Fibroblast of lung (primary cell): Measurements from ENCODE around the gene VDAC2. TPM values are rescaled to one million over a fixed set of nuclear protein-coding genes. Genes with fewer than 3 reads are reported as not detected.

ENCODE experiments used
- DNase-seq, 2 donors: peaks; one replicate each; pipeline versions ENCODE4 v3.0.0 to v3.0.0-alpha.2; 2010; ENCODE audit warnings: low read depth in 2 of 2
- H2AFZ ChIP-seq: 2 replicates; pipeline ENCODE4 v1.5.1; 2012; ENCODE audit warnings: low read length, control low read depth, inconsistent platforms
- H3K27ac ChIP-seq: 2 replicates; pipeline ENCODE4 v1.5.1; 2011; ENCODE audit warnings: low read length, control low read depth; ENCODE audit not compliant: insufficient read depth
- H3K27me3 ChIP-seq: 2 replicates; pipeline ENCODE4 v1.5.1; 2011; ENCODE audit warnings: mild to moderate bottlenecking, low read length; ENCODE audit not compliant: control insufficient read depth, insufficient read depth
- H3K36me3 ChIP-seq: 2 replicates; pipeline ENCODE4 v1.5.1; 2011; ENCODE audit warnings: low read length; ENCODE audit not compliant: control insufficient read depth, insufficient read depth
- H3K4me1 ChIP-seq: 2 replicates; pipeline ENCODE4 v1.5.1; 2011; ENCODE audit warnings: low read length; ENCODE audit not compliant: control insufficient read depth, insufficient read depth; ENCODE audit errors: extremely low read depth
- H3K4me2 ChIP-seq: 2 replicates; pipeline ENCODE4 v1.5.1; 2011; ENCODE audit warnings: low read length, control low read depth; ENCODE audit not compliant: insufficient read depth; ENCODE audit errors: extremely low read depth
- H3K4me3 ChIP-seq, 4 experiments: fragments of 200-600 bp in 1 of 4; sonication (generic) in 1 of 4; replicated peaks in 1 of 4; 2 replicates each; pipeline ENCODE4 v1.5.1; 2011 to 2016; ENCODE audit warnings: low read length in 4 of 4, low read depth in 3 of 4, mild to moderate bottlenecking in 3 of 4, control low read depth in 2 of 4, inconsistent platforms in 1 of 4, mixed read lengths in 1 of 4; ENCODE audit not compliant: insufficient read depth in 1 of 4; ENCODE audit errors: control extremely low read depth in 1 of 4
- H3K79me2 ChIP-seq: 2 replicates; pipeline ENCODE4 v1.5.1; 2012; ENCODE audit warnings: mild to moderate bottlenecking, low read length, inconsistent platforms; ENCODE audit not compliant: control insufficient read depth, insufficient read depth
- H3K9ac ChIP-seq: 2 replicates; pipeline ENCODE4 v1.5.1; 2011; ENCODE audit warnings: mild to moderate bottlenecking, low read length, control low read depth; ENCODE audit not compliant: insufficient read depth
- H3K9me3 ChIP-seq: 2 replicates; pipeline ENCODE4 v1.5.1; 2012; ENCODE audit warnings: low read depth, low read length; ENCODE audit not compliant: control insufficient read depth, insufficient read depth
- H4K20me1 ChIP-seq: 2 replicates; pipeline ENCODE4 v1.5.1; 2011; ENCODE audit warnings: low read length; ENCODE audit not compliant: control insufficient read depth, insufficient read depth; ENCODE audit errors: extremely low read depth
- EZH2 ChIP-seq: IDR thresholded peaks from 2 replicates; pipeline ENCODE4 v1.5.1; 2012; ENCODE audit warnings: low read length, control low read depth, mild to moderate bottlenecking; ENCODE audit errors: missing control alignments
- polyA plus RNA-seq, 2 donors: library from polyadenylated mRNA; depleted of rRNA in 1 of 2; stranded (reverse) in 1 of 2; unstranded in 1 of 2; fragments of >200 nt; gene quantifications; 2 replicates each; pipeline ENCODE4 v1.2.1, GENCODE V29; 2011 to 2012; ENCODE audit warnings: missing spikeins in 1 of 2
- total RNA-seq: library from RNA; depleted of rRNA; stranded (reverse); fragments of >200 nt; gene quantifications from 2 replicates; pipeline ENCODE4 v1.2.1, GENCODE V29; 2014
- TF ChIP-seq, protein P1 (sequence below), 2 donors: IDR thresholded peaks in 1 of 2; conservative IDR thresholded peaks in 1 of 2; 1 replicate in 1 of 2; 2 replicates in 1 of 2; pipeline ENCODE4 v1.5.1; 2011 to 2012; ENCODE audit warnings: low read length in 2 of 2, control low read depth in 1 of 2, inconsistent platforms in 1 of 2, low read depth in 1 of 2, mild to moderate bottlenecking in 1 of 2

Gene VDAC2
- total and polyA plus RNA-seq, 2 donors (not counting 1 experiment from before 2014, with no cell fraction given): 151 to 208 TPM

DNA sequence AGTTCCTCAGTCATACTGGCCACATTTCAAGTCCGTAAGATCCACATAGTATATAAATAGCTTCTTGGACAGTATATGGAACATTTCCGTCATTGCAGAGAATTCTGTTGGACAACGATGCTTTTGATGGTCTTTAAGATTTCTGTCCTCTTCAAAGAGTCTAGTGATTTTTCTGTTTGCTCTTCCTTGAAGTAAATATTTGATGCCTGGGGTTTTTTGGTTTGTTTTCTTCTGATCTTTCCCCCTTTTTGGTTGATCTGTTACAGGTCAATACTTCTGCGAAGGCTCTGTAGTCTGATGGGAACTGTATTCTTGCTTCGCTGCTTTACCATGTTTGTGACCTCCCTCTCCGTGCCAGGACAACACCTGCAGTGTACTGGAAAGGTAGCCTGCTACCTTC is 42.3 kb upstream of the VDAC2 start:
- Histone ChIP-seq H3K27me3 (no peaks in the 10 kb centered on the region), H2AFZ (no peak overlapping the region), H3K4me3 (no peak overlapping the region), H3K79me2 (no peaks in the 10 kb centered on the region), H3K4me2 (no peak overlapping the region), H3K36me3 (no peaks in the 10 kb centered on the region), H4K20me1 (no peaks in the 10 kb centered on the region), H3K4me1 (no peaks in the 10 kb centered on the region), H3K27ac (no peak overlapping the region), H3K9me3 (no peaks in the 10 kb centered on the region), H3K9ac (no peak overlapping the region)
- DNase-seq: no peak
- TF ChIP-seq, protein P1, sequence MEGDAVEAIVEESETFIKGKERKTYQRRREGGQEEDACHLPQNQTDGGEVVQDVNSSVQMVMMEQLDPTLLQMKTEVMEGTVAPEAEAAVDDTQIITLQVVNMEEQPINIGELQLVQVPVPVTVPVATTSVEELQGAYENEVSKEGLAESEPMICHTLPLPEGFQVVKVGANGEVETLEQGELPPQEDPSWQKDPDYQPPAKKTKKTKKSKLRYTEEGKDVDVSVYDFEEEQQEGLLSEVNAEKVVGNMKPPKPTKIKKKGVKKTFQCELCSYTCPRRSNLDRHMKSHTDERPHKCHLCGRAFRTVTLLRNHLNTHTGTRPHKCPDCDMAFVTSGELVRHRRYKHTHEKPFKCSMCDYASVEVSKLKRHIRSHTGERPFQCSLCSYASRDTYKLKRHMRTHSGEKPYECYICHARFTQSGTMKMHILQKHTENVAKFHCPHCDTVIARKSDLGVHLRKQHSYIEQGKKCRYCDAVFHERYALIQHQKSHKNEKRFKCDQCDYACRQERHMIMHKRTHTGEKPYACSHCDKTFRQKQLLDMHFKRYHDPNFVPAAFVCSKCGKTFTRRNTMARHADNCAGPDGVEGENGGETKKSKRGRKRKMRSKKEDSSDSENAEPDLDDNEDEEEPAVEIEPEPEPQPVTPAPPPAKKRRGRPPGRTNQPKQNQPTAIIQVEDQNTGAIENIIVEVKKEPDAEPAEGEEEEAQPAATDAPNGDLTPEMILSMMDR (conservative IDR thresholded peaks at IDR 0.05 in 1 of 2, IDR thresholded peaks at IDR 0.05 in 1 of 2; ENCODE audit: low read depth in 1 of 2, low read length in 2 of 2): no peak
- no peak for TF ChIP-seq EZH2

DNA sequence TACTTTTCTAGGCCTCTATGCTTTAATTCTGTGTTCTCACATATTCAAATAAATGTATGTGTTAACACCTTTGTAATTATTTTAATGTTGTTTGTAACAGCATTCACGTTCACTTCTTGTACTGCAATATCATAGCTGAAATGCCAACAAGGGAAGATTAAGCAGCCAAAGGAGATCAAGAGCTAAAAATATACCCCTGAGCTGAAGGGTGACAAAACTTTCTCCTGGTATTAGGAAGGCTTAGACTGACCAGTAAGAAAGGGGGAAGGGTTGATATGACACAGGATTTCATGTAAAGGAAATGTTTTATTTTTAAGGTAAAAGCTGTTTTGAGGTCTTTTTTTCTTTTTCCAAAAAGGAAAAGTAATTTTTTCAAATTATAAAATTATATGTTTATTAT is 40.4 kb upstream of the VDAC2 start:
- Histone ChIP-seq H3K79me2 (no peaks in the 10 kb centered on the region), H3K4me1 (no peaks in the 10 kb centered on the region), H3K9me3 (no peaks in the 10 kb centered on the region), H3K27ac (no peak overlapping the region), H3K27me3 (no peaks in the 10 kb centered on the region), H3K4me2 (no peak overlapping the region), H3K4me3 (no peak overlapping the region), H3K9ac (no peak overlapping the region), H4K20me1 (no peaks in the 10 kb centered on the region), H2AFZ (no peak overlapping the region), H3K36me3 (no peaks in the 10 kb centered on the region)
- TF ChIP-seq EZH2: no peak
- TF ChIP-seq, protein P1 (conservative IDR thresholded peaks at IDR 0.05 in 1 of 2, IDR thresholded peaks at IDR 0.05 in 1 of 2; ENCODE audit: low read depth in 1 of 2, low read length in 2 of 2): no peak
- no peak for DNase-seq

DNA sequence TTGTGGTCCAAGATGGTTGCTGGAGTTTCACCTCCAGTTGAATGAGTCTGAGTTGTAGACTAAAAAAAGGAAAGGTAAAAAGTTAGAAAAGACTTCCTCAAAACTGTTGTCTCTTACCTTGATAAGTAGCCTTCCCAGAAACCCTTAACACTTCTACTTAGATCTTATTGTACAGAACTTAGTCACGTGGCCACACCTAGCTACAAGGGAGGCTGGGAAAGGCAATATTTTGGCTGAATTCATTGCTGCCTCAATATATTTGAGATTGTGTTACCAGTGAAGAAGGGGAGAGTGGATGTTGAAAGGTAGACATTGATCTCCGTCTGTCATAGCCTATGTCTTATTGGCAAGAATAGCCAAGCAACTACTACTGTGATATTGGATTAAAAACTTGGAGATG is 35.5 kb upstream of the VDAC2 start:
- Histone ChIP-seq H3K27me3 (no peaks in the 10 kb centered on the region), H3K27ac (no peak overlapping the region), H2AFZ (no peak overlapping the region), H3K4me3 (no peak overlapping the region), H3K4me1 (peaks cover 2% of the 10 kb centered on the region), H4K20me1 (no peaks in the 10 kb centered on the region), H3K4me2 (no peak overlapping the region), H3K9ac (no peak overlapping the region), H3K79me2 (no peaks in the 10 kb centered on the region), H3K36me3 (no peaks in the 10 kb centered on the region), H3K9me3 (no peaks in the 10 kb centered on the region)
- TF ChIP-seq EZH2: no peak
- TF ChIP-seq, protein P1 (conservative IDR thresholded peaks at IDR 0.05 in 1 of 2, IDR thresholded peaks at IDR 0.05 in 1 of 2; ENCODE audit: low read depth in 1 of 2, low read length in 2 of 2): no peak
- DNase-seq: no peak
